PC-9 (cell line): ENCODE results near the gene MADCAM1.

ENCODE experiments used
- EZH2 ChIP-seq: fragments of 200-600 bp; sonication (generic); IDR thresholded peaks from 2 replicates; pipeline ENCODE4 v1.8.0; 2017; ENCODE audit warnings: antibody characterized with exemption, low read depth
- TF ChIP-seq, protein P1 (sequence below): fragments of 200-600 bp; sonication (generic); conservative IDR thresholded peaks from 2 replicates; pipeline ENCODE4 v1.6.1; 2017; ENCODE audit warnings: mixed run types, antibody characterized with exemption, mild to moderate bottlenecking, moderate library complexity

DNA sequence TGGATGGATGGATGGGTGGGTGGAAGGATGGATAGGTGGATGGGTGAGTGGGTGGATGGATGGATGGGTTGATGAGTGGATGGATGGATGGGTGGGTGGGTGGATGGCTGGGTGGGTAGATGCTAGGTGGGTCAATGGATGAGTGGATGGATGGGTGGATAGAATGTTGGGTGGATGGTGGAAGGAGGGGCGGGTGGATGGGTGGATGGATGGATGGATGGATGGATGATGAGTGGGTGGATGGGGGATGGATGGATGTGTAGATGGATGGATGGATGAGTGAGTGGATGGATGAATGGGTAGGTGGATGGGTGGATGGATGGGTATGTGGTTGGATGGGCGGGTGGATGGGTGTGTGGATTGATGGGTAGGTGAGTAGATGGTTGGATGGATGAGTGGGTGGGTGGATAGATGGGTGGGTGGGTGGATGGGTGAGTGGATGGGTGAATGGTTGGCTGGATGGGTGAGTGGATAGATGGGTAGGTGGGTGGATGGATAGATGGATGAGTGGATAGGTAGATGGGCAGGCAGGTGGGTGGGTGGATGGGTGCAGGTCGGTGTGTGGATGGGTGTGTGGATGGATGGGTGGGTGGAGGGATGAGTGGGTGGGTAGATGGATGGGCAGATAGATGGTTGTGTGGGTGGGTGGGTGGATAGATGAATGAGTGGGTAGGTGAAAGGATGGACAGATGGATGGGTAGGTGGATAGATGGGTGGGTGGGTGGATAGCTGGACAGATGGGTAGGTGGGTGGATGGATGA, 31.1 kb upstream of the MADCAM1 start:
- TF ChIP-seq, protein P1, sequence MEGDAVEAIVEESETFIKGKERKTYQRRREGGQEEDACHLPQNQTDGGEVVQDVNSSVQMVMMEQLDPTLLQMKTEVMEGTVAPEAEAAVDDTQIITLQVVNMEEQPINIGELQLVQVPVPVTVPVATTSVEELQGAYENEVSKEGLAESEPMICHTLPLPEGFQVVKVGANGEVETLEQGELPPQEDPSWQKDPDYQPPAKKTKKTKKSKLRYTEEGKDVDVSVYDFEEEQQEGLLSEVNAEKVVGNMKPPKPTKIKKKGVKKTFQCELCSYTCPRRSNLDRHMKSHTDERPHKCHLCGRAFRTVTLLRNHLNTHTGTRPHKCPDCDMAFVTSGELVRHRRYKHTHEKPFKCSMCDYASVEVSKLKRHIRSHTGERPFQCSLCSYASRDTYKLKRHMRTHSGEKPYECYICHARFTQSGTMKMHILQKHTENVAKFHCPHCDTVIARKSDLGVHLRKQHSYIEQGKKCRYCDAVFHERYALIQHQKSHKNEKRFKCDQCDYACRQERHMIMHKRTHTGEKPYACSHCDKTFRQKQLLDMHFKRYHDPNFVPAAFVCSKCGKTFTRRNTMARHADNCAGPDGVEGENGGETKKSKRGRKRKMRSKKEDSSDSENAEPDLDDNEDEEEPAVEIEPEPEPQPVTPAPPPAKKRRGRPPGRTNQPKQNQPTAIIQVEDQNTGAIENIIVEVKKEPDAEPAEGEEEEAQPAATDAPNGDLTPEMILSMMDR = no peak
- TF ChIP-seq EZH2 = no peak
